B cell (primary cell): ENCODE measurements around the gene STEEP1. TPM values are rescaled to one million over a fixed set of nuclear protein-coding genes. Genes with fewer than 3 reads are reported as not detected.

Experiments used
- ATAC-seq: fragments of 200-7000 bp; cut with Tn5 transposase; one replicate; pipeline ENCODE4 v1.10.0; 2021; ENCODE audit warnings: low read depth, mild to moderate bottlenecking, moderate number of reproducible peaks, moderate library complexity
- CTCF ChIA-PET: fragments of 350-600 bp; sonication (Branson Sonifier 250); formaldehyde crosslinking; loops from one replicate; lab custom pipeline; 2021; ENCODE audit warnings: antibody characterized with exemption, inconsistent platforms; lab: Charles Lee
- POLR2A ChIA-PET: fragments of 350-600 bp; sonication (Branson Sonifier 250); formaldehyde crosslinking; loops from one replicate; lab custom pipeline; 2021; ENCODE audit warnings: antibody characterized with exemption; lab: Charles Lee
- DNase-seq: peaks from one replicate; pipeline ENCODE4 v3.0.0; 2013
- H2AFZ ChIP-seq: 2 replicates; pipeline ENCODE4 v1.6.1; 2012; ENCODE audit warnings: mild to moderate bottlenecking, low read depth, low read length; ENCODE audit not compliant: insufficient read depth, poor library complexity, severe bottlenecking
- H3K27ac ChIP-seq, 2 donors: 1 replicate in 1 of 2; 2 replicates in 1 of 2; pipeline ENCODE4 v1.5.1; 2012 to 2013; ENCODE audit warnings: low read length in 2 of 2, mild to moderate bottlenecking in 2 of 2, moderate library complexity in 1 of 2
- H3K27me3 ChIP-seq, 4 experiments: fragments of 200-600 bp in 1 of 4; sonication (generic) in 1 of 4; replicated peaks in 1 of 4; 1 replicate in 2 of 4; 2 replicates in 2 of 4; pipeline versions ENCODE4 v1.6.1 to v1.7.0; 2013 to 2016; ENCODE audit warnings: low read length in 3 of 4, mild to moderate bottlenecking in 2 of 4, mixed read lengths in 1 of 4, moderate library complexity in 1 of 4; ENCODE audit not compliant: insufficient read depth in 4 of 4, control insufficient read depth in 3 of 4; ENCODE audit errors: control extremely low read depth in 1 of 4
- H3K36me3 ChIP-seq, 2 experiments: replicated peaks in 1 of 2; 1 replicate in 1 of 2; 2 replicates in 1 of 2; pipeline versions ENCODE4 v1.6.1 to v1.7.1; 2013; ENCODE audit warnings: low read length in 1 of 2; ENCODE audit not compliant: insufficient read depth in 2 of 2, control insufficient read depth in 1 of 2; ENCODE audit errors: control extremely low read depth in 1 of 2, extremely low read depth in 1 of 2
- H3K4me1 ChIP-seq, 2 donors: fragments of 200-600 bp in 1 of 2; sonication (generic) in 1 of 2; 1 replicate in 1 of 2; 2 replicates in 1 of 2; pipeline versions ENCODE4 v1.5.1 to v1.6.1; 2013 to 2017; ENCODE audit warnings: low read length in 2 of 2; ENCODE audit not compliant: control insufficient read depth in 2 of 2, insufficient read depth in 2 of 2
- H3K4me2 ChIP-seq: replicated peaks from 2 replicates; pipeline ENCODE3; 2012; ENCODE audit warnings: mild to moderate bottlenecking, low read depth, low read length; ENCODE audit not compliant: poor library complexity, severe bottlenecking
- H3K4me3 ChIP-seq, 5 experiments: fragments of 200-600 bp in 1 of 5; sonication (generic) in 1 of 5; 1 replicate in 3 of 5; 2 replicates in 2 of 5; pipeline versions ENCODE4 v1.5.1 to v1.7.0; 2011 to 2016; ENCODE audit warnings: low read length in 4 of 5, mild to moderate bottlenecking in 4 of 5, low read depth in 2 of 5, control low read depth in 1 of 5, moderate library complexity in 1 of 5; ENCODE audit not compliant: insufficient read depth in 1 of 5; ENCODE audit errors: control extremely low read depth in 1 of 5, extremely low read depth in 1 of 5
- H3K79me2 ChIP-seq: fragments of 200-600 bp; sonication (generic); one replicate; pipeline ENCODE4 v1.6.0; 2016; ENCODE audit warnings: low read length; ENCODE audit not compliant: control insufficient read depth, insufficient read depth
- H3K9ac ChIP-seq: fragments of 200-600 bp; sonication (generic); 2 replicates; pipeline ENCODE4 v1.6.1; 2017; ENCODE audit warnings: mild to moderate bottlenecking, low read length, moderate library complexity
- H3K9me3 ChIP-seq, 3 donors: one replicate each; pipeline versions ENCODE4 v1.6.1 to v1.7.1; 2013; ENCODE audit warnings: low read length in 2 of 3; ENCODE audit not compliant: control insufficient read depth in 2 of 3, insufficient read depth in 1 of 3; ENCODE audit errors: control extremely low read depth in 1 of 3
- H4K20me1 ChIP-seq: 2 replicates; pipeline ENCODE4 v1.6.0; 2012; ENCODE audit warnings: mild to moderate bottlenecking, low read length; ENCODE audit not compliant: insufficient read depth, control insufficient read depth, poor library complexity, severe bottlenecking
- H3K27ac Mint-ChIP-seq: one replicate; pipeline ENCODE4 v1.8.0; 2021; ENCODE audit warnings: mixed read lengths
- H3K27me3 Mint-ChIP-seq: one replicate; pipeline ENCODE4 v1.8.0; 2021; ENCODE audit warnings: mixed read lengths
- H3K4me1 Mint-ChIP-seq: one replicate; pipeline ENCODE4 v1.8.0; 2021; ENCODE audit warnings: mixed read lengths
- H3K4me3 Mint-ChIP-seq: one replicate; pipeline ENCODE4 v1.8.0; 2021; ENCODE audit warnings: mixed read lengths
- H3K9me3 Mint-ChIP-seq: one replicate; pipeline ENCODE4 v1.8.0; 2022; ENCODE audit warnings: mixed read lengths; ENCODE audit not compliant: insufficient read depth
- EZH2 ChIP-seq: IDR thresholded peaks from 2 replicates; pipeline ENCODE4 v1.6.1; 2012; ENCODE audit warnings: borderline replicate concordance, low read depth, mild to moderate bottlenecking, moderate library complexity, low read length; ENCODE audit not compliant: insufficient read depth, poor library complexity, severe bottlenecking
- WGBS: methylation state at CpG from one replicate; pipeline ENCODE4 v1.1.5; 2013; ENCODE audit warnings: missing lambda C conversion rate; ENCODE audit not compliant: insufficient coverage; 5-methylcytosine and 5-hydroxymethylcytosine counted together
- intact Hi-C: fragments of 100-400 bp; cut with micrococcal nuclease; formaldehyde crosslinking; loops from one replicate; pipeline ENCODE4 v1.10.0; 2022
- polyA plus RNA-seq: library from polyadenylated mRNA; depleted of rRNA; stranded (reverse); fragments of >200 nt; gene quantifications from 2 replicates; pipeline ENCODE4 v1.2.3, GENCODE V29; 2012
- total RNA-seq, 2 donors: library from RNA; stranded (reverse); fragments of 120-200 nt in 1 of 2; gene quantifications; 1 replicate in 1 of 2; 2 replicates in 1 of 2; pipeline versions ENCODE4 v1.2.3 to v1.2.4, GENCODE V29; 2013 to 2022
- TF ChIP-seq, protein P1 (sequence below): fragments of 200-600 bp; IDR thresholded peaks from one replicate; pipeline ENCODE4 v1.8.0; 2022; ENCODE audit warnings: antibody characterized with exemption, mild to moderate bottlenecking

Gene STEEP1
- total and polyA plus RNA-seq, 2 donors (not counting 1 experiment from before 2014, with no cell fraction given), result 12.0 to 27.6 TPM

DNA sequence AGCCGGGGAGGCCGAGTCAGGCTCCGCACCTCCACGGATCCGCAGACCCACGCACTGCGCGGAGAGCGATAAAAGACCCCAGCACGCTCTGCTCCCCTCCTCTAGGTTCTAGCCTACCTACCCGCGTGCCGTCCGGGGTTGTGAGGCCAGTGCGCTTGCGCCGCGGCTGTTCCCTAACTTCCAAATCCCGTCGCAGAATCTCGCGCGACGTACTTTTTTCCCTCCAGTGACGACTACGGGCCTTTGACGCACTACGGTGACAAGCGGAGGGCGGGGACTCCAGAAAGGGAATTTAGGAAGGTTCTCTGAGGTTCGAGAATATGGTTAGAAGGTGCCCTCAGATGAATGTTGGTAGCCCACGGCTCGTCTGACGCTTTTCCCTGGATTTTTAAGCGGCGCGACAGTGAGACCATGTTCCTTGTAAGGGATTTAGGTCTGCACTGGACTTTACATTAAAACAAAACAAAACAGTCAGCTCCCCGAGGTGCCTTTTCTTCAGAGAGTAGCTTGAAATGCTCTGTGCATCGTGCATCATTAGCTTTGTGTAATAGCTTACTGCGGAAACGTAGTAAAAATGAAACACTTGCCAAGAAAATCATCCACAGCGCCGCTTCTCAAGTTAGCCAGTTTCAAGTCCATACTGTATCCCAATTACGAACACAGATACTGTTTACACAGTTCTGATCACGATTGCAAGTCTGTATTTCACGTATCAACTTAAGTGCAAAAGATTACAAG is 41.2 kb upstream of the STEEP1 start, which contains the start of gene NKRF:
Gene NKRF, minus strand, starts transcription at position 145 of the 738 bp plus-strand sequence.
- TF ChIP-seq, protein P1, sequence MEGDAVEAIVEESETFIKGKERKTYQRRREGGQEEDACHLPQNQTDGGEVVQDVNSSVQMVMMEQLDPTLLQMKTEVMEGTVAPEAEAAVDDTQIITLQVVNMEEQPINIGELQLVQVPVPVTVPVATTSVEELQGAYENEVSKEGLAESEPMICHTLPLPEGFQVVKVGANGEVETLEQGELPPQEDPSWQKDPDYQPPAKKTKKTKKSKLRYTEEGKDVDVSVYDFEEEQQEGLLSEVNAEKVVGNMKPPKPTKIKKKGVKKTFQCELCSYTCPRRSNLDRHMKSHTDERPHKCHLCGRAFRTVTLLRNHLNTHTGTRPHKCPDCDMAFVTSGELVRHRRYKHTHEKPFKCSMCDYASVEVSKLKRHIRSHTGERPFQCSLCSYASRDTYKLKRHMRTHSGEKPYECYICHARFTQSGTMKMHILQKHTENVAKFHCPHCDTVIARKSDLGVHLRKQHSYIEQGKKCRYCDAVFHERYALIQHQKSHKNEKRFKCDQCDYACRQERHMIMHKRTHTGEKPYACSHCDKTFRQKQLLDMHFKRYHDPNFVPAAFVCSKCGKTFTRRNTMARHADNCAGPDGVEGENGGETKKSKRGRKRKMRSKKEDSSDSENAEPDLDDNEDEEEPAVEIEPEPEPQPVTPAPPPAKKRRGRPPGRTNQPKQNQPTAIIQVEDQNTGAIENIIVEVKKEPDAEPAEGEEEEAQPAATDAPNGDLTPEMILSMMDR, result no peak
- TF ChIP-seq EZH2, result no peak
- intact Hi-C loops, result loop anchor here (1.0 to 5.0 kb wide), 5 partner anchors 12 to 186 kb away; partner anchors contain the start of genes RPL39 and SLC25A5
- 11% methylated on average over 22 of the region's 46 CpGs for WGBS

More for the DNA sequence above, 41.2 kb upstream of the STEEP1 start, which contains the start of gene NKRF:
- H3K4me1 Mint-ChIP-seq, result peaks cover 42% of the 10 kb centered on the region
- Histone ChIP-seq H3K9me3 (no peaks in the 10 kb centered on the region), H3K9ac (peak within 1 kb of the TSS; percentile 76), H3K79me2 (peaks cover 23% of the 10 kb centered on the region), H3K4me2 (peak within 1 kb of the TSS; percentile 73), H3K36me3 (peaks cover 0 to 4% of the 10 kb centered on the region in 2 experiments), H3K27me3 (no peaks in the 10 kb centered on the region), H2AFZ (peak within 1 kb of the TSS; percentile 67), H3K4me1 (peaks cover 12 to 29% of the 10 kb centered on the region in 2 donors), H4K20me1 (no peaks in the 10 kb centered on the region), H3K4me3 (peak within 1 kb of the TSS; percentile 54 to 86 (median 71)), H3K27ac (peak within 1 kb of the TSS; percentile 87 to 94)
- H3K27me3 Mint-ChIP-seq, result no peaks in the 10 kb centered on the region
- ATAC-seq (peak; percentile 77), DNase-seq (peak; percentile 94)
- H3K9me3 Mint-ChIP-seq, result no peaks in the 10 kb centered on the region
- CTCF ChIA-PET, result interaction anchor here (0.8 to 1.8 kb wide), 7 partner anchors 10 to 152 kb away, joined by 3 to 16 read pairs (median 4); partner anchors contain the start of genes SOWAHD and UBE2A
- POLR2A ChIA-PET, result interaction anchor here (0.6 to 2.5 kb wide), 9 partner anchors 12 to 265 kb away, joined by 3 to 17 read pairs (median 4); partner anchors contain the start of genes RPL39, SOWAHD and UBE2A
- H3K4me3 Mint-ChIP-seq, result peak within 1 kb of the TSS; percentile 97
- H3K27ac Mint-ChIP-seq, result peak within 1 kb of the TSS; percentile 99
